HG02938 (cell line): ENCODE data around the gene NLRP10.
A peak's percentile ranks its signal among the peaks of the same experiment; 100 is the strongest.
"Not testable (repeated sequence)": the region's sequence is repeated elsewhere in the genome, so short reads cannot be mapped to it uniquely, and the experiment has no call there.

Source experiments
- ATAC-seq: cut with Tn5 transposase; IDR thresholded peaks from one replicate; pipeline ENCODE4 v1.9.1; 2021; ENCODE audit warnings: mild to moderate bottlenecking, moderate library complexity; ENCODE audit not compliant: unreplicated experiment

NLRP10 gene, protein sequence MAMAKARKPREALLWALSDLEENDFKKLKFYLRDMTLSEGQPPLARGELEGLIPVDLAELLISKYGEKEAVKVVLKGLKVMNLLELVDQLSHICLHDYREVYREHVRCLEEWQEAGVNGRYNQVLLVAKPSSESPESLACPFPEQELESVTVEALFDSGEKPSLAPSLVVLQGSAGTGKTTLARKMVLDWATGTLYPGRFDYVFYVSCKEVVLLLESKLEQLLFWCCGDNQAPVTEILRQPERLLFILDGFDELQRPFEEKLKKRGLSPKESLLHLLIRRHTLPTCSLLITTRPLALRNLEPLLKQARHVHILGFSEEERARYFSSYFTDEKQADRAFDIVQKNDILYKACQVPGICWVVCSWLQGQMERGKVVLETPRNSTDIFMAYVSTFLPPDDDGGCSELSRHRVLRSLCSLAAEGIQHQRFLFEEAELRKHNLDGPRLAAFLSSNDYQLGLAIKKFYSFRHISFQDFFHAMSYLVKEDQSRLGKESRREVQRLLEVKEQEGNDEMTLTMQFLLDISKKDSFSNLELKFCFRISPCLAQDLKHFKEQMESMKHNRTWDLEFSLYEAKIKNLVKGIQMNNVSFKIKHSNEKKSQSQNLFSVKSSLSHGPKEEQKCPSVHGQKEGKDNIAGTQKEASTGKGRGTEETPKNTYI

GRCh38 chr11:7965386-7965785, at the start of gene NLRP10:
NLRP10 (minus strand) TSS chr11:7965447; CDS start chr11:7963495, 1,952 bp downstream.
- no peak for ATAC-seq

GRCh38 chr11:8013833-8014232, 48.6 kb upstream of the NLRP10 start:
- ATAC-seq = no peak

- ATAC-seq = no peak
Observed at GRCh38 chr11:8011981-8012444, 46.8 kb upstream of the NLRP10 start.

- no peak for ATAC-seq
Observed at GRCh38 chr11:8011371-8011770, 46.1 kb upstream of the NLRP10 start.

DNA sequence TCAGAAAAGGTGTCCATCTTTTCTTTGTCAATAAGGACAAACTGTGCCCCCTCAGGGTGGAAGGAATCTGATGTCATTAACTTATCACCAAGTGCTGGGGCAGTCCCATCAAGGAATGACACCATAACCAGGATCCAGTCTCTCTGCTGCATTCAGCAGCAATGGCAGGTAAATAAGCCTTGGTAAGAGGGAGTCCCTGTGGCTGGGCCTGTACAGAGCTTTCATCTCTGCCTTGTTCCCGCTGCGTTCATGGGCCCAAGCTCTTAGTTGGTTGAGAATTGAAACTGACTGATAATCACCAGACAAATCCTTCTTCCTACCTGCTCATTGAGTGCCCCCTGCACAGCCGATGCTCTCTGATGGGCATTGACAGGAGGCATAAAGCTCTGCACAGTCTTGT, 44.6 kb upstream of the NLRP10 start:
- no peak for ATAC-seq

- no peak for ATAC-seq
Observed at GRCh38 chr11:8008212-8008611, 43.0 kb upstream of the NLRP10 start.

DNA sequence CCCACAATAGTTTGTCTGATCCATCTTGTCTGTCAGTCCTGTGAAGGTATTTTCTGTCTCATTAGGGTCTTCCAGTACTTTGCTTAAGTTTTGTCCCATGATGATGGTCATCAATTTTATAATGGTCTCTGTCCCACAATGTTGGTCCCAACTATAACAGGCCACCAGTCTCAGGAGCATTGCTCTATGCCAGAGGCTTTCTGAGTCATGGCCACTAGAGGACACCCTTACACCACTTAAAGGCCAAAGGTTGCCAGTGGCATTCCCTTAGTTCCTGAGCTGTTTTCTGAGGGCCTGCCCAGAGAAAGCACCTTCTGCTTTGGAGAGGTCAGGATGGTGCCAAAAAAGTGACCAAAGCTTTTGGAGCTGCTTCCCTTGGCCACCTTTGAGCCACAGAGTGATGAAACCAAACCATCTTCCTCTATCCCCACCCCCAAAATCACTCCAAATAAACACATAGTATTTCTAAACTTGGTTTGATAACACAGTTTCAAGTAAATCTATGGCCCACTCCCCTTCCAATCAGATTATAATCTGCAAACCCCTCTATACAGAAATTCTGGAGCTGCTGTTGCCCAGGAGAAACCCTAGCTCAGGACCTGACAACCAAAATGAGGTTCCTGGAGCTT, 41.2 kb upstream of the NLRP10 start:
- ATAC-seq = peak; percentile 72

GRCh38 chr11:8005556-8005955, 40.3 kb upstream of the NLRP10 start:
- no peak for ATAC-seq

GRCh38 chr11:8004008-8004407, 38.8 kb upstream of the NLRP10 start:
- ATAC-seq = no peak

DNA sequence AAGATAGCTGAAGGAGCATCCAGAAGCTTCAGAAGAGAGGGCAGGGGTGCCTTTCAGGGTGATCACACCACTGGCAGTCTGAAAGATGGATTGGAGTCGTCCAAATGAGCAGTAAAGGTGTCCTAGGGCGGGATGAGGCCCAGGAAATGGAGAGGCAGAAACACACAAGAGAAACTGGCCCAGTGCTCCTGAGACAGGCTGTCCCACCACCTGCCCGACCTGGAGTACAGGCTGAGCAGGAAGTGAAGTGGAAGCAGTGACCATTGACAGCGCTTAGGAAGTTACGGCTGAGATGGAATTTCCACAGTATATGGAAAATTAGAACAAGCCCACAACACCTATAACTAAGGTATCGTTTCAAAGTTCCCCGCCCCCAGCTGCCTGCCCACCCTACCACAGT, 37.9 kb upstream of the NLRP10 start:
- no peak for ATAC-seq

- no peak for ATAC-seq
Observed at GRCh38 chr11:8002676-8003075, 37.4 kb upstream of the NLRP10 start.

GRCh38 chr11:8000390-8000789, 35.1 kb upstream of the NLRP10 start:
- ATAC-seq = no peak

- ATAC-seq = no peak
Observed at GRCh38 chr11:7999795-8000194, 34.5 kb upstream of the NLRP10 start.

DNA sequence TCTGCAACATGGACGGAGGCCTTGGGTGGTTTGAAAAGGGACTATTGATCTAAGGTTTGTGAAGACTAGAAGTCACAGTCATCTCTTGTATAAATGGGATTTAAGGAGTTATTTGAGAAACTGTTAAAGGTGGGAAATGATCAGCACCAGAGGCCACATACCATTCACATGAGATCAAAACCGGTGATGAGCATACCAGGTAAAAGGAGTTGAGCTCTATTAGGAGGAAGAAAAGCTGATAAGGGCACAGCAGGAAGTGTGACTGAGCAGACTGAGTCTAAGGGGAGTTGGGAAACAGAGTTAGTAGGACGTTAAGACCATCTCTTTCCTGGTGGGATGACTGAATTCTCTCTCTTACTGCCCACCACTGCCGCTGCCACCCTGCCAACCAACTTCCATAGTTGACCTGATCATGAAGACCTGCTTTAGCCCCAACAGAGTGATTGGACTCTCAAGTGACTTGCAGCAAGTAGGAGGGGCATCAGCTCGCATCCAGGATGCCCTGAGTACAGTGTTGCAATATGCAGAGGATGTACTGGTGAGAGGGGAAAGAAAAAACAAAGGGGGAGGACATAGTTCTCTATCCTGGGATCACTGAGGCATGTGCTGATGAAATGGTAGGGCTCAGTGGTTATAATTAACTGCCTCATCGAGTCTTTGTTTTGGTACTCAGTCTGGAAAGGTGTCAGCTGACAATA, 29.5 kb upstream of the NLRP10 start:
- ATAC-seq = no peak

- not testable (repeated sequence) for ATAC-seq
Observed at GRCh38 chr11:7987560-7987883, 22.3 kb upstream of the NLRP10 start.

- ATAC-seq = peak; percentile 89
Observed at GRCh38 chr11:7986768-7987559, 21.7 kb upstream of the NLRP10 start, which contains the start of gene EIF3F. EIF3F (plus strand) TSS chr11:7987337; CDS start chr11:7987353, 16 bp downstream.

DNA sequence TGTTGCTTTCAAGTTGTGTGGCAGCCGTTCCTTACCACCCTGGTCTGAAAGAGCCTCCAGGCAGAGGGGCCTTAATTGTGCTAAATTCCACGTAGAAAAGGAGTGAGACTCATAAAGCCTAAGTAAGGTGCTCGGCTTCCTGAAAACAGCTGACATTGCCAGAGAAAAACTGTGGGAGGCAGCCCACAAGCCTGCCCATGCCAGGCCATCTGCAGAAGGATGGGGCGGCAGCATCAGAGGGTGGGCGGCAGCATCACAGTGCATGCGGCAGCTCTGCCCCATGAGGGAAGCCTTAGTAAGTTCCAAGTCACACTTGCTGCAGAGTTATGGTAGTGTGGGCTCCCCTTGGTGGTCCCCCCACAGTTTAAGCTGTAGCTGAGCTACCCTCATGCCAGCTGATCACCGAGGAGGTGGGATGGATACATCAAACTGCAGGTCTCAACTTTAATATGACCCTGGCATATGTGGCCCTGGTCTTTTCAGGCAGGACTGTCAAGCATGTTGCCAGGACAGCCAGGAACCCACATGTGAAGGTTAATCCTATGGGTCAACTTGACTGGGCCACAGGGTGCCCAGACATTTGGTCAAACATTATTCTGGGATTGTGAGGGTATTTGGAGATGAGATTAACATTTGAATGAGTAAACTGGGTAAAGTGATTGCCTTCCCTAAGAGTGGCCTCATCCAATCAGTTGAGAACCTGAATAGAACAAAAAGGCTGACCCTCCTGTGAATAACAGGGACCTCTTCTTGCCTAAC, 18.8 kb upstream of the NLRP10 start:
- no peak for ATAC-seq

GRCh38 chr11:7982582-7983119, 17.4 kb upstream of the NLRP10 start:
- ATAC-seq = peak; percentile 59

DNA sequence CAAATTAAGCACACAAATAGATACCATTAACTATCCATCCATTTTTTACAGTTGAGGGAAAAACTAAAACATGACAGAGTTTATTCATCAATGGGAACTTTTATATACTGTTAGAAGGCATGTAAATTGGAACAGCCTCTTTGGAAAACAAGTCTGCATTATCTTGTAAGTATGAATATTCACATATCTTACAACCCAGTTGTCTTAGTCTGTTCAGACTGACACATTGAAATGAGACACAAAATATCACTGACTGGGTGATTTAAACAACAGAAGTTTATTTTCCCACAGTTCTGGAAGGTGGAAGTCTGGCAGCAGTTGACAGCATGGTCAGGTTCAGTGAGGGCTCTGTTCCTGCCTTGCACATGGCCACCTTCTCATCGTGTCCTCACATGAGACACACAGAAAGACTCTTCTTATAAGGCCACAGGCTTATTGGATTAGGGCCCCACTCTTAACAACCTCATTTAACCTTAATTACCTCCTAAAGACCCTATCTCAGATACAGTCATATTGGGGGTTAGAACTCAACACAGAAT, 16.4 kb upstream of the NLRP10 start:
- no peak for ATAC-seq
